ENCODE data around the gene TPPP2. TPM values are rescaled to one million over a fixed set of nuclear protein-coding genes. Genes with fewer than 3 reads are reported as not detected.

The TPPP2 gene
- total and polyA plus RNA-seq, 10 of the 15 experiments (the other 5 are each of a cell fraction or from before 2014, with no cell fraction given) = not detected

DNA sequence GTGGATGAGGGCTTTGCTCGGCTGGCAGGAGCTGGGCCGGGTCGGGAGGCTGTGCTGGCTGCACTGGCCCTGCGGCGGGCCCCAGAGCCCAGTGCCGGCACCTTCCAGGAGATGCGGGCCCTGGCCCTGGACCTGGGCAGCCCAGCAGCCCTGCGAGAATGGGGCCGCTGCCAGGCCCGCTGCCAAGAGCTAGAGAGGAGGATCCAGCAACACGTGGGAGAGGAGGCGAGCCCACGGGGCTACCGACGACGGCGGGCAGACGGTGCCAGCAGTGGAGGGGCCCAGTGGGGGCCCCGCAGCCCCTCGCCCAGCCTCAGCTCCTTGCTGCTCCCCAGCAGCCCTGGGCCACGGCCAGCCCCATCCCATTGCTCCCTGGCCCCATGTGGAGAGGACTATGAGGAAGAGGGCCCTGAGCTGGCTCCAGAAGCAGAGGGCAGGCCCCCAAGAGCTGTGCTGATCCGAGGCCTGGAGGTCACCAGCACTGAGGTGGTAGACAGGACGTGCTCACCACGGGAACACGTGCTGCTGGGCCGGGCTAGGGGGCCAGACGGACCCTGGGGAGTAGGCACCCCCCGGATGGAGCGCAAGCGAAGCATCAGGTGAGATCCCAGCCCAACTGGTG lies 51.6 kb downstream of the TPPP2 start:
- CTCF ChIA-PET = interaction anchor here (1.5 to 2.2 kb wide), 2 partner anchors 14 to 66 kb away, joined by 4 to 5 read pairs; no protein-coding TSS in a partner anchor
- Histone ChIP-seq H3K9ac (ENCODE audit: control insufficient read depth, insufficient read depth, low read length) (no peak overlapping the region), H3K79me2 (ENCODE audit: control insufficient read depth, insufficient read depth, low read length) (no peaks in the 10 kb centered on the region), H3K9me3 (replicated peaks; ENCODE audit: control insufficient read depth, insufficient read depth, low read length) (no peaks in the 10 kb centered on the region), H3K36me3 (ENCODE audit: control insufficient read depth in 2 of 2, insufficient read depth in 2 of 2, low read length in 1 of 2) (no peaks in the 10 kb centered on the region), H4K20me1 (ENCODE audit: control insufficient read depth, insufficient read depth) (no peaks in the 10 kb centered on the region), H3K27me3 (replicated peaks in 1 of 2; ENCODE audit: control insufficient read depth in 2 of 2, insufficient read depth in 2 of 2, low read length in 1 of 2) (peaks cover 0 to 3% of the 10 kb centered on the region in 2 experiments; a peak in 1 of 4 replicates), H3K4me2 (ENCODE audit: control insufficient read depth, insufficient read depth) (no peak overlapping the region), H2AFZ (ENCODE audit: control insufficient read depth, low read depth, low read length) (no peak overlapping the region), H3K27ac (ENCODE audit: control insufficient read depth, insufficient read depth) (no peak overlapping the region), H3K4me3 (no peak overlapping the region), H3K4me1 (ENCODE audit: control insufficient read depth, insufficient read depth, low read length) (no peaks in the 10 kb centered on the region)
- SMC1A ChIA-PET (ENCODE audit: uncharacterized antibody, unreplicated experiment) = no interaction called here
- in situ Hi-C loops (cut with MboI) = no loop called here
- POLR2A ChIA-PET = interaction anchor here (1.2 kb wide), 1 partner anchor 11 kb away, joined by 3 read pairs; no protein-coding TSS in a partner anchor
- intact Hi-C loops (cut with micrococcal nuclease; ENCODE audit: unreplicated experiment) = no loop called here
- TF ChIP-seq TCF12 (IDR thresholded peaks at IDR 0.05; ENCODE audit: low read depth, low read length) = no peak
- TF ChIP-seq, protein P1, sequence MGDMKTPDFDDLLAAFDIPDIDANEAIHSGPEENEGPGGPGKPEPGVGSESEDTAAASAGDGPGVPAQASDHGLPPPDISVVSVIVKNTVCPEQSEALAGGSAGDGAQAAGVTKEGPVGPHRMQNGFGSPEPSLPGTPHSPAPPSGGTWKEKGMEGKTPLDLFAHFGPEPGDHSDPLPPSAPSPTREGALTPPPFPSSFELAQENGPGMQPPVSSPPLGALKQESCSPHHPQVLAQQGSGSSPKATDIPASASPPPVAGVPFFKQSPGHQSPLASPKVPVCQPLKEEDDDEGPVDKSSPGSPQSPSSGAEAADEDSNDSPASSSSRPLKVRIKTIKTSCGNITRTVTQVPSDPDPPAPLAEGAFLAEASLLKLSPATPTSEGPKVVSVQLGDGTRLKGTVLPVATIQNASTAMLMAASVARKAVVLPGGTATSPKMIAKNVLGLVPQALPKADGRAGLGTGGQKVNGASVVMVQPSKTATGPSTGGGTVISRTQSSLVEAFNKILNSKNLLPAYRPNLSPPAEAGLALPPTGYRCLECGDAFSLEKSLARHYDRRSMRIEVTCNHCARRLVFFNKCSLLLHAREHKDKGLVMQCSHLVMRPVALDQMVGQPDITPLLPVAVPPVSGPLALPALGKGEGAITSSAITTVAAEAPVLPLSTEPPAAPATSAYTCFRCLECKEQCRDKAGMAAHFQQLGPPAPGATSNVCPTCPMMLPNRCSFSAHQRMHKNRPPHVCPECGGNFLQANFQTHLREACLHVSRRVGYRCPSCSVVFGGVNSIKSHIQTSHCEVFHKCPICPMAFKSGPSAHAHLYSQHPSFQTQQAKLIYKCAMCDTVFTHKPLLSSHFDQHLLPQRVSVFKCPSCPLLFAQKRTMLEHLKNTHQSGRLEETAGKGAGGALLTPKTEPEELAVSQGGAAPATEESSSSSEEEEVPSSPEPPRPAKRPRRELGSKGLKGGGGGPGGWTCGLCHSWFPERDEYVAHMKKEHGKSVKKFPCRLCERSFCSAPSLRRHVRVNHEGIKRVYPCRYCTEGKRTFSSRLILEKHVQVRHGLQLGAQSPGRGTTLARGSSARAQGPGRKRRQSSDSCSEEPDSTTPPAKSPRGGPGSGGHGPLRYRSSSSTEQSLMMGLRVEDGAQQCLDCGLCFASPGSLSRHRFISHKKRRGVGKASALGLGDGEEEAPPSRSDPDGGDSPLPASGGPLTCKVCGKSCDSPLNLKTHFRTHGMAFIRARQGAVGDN (IDR thresholded peaks at IDR 0.05) = no peak
- TF ChIP-seq CHD4 (IDR thresholded peaks at IDR 0.05) = no peak
- no peak for TF ChIP-seq PML (IDR thresholded peaks at IDR 0.05; ENCODE audit: low read length)
- TF ChIP-seq SMAD5 (IDR thresholded peaks at IDR 0.05; ENCODE audit: low read depth) = no peak
- TF ChIP-seq, protein P2, sequence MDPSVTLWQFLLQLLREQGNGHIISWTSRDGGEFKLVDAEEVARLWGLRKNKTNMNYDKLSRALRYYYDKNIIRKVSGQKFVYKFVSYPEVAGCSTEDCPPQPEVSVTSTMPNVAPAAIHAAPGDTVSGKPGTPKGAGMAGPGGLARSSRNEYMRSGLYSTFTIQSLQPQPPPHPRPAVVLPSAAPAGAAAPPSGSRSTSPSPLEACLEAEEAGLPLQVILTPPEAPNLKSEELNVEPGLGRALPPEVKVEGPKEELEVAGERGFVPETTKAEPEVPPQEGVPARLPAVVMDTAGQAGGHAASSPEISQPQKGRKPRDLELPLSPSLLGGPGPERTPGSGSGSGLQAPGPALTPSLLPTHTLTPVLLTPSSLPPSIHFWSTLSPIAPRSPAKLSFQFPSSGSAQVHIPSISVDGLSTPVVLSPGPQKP (IDR thresholded peaks at IDR 0.05; ENCODE audit: low read depth, low read length) = no peak
- TF ChIP-seq RCOR1 (conservative IDR thresholded peaks at IDR 0.05; ENCODE audit: low read depth, low read length) = no peak
- DNase-seq (ENCODE audit: low read depth, low spot score) (no peak), ATAC-seq (no peak), FAIRE-seq (no peak)
- BruUV-seq (replicated peaks) = no TSS peak
- 44% methylated on average over 30 of the region's 30 CpGs for WGBS (ENCODE audit: insufficient coverage, insufficient replicate concordance, low lambda C conversion rate, missing lambda C conversion rate)
- RAD21 ChIA-PET (ENCODE audit: unreplicated experiment) = interaction anchor here (1.0 kb wide), 1 partner anchor 66 kb away, joined by 3 read pairs; no protein-coding TSS in a partner anchor

Small RNAs within 50 kb of the gene (microRNA-seq; reads per million reads assigned to microRNA genes)
- gene MIR6717 = not detected

Other genes starting within 250 kb of the TPPP2 start
Only the 7 nearest of the 16 such genes appear.
- 106 and 109 TPM in 2 replicates for gene METTL17, start 40.2 kb upstream of the TPPP2 start, total RNA-seq (2014; rRNA removed)
- gene METTL17, start 40.2 kb upstream of the TPPP2 start, total RNA-seq (2014; rRNA removed; fragmentation: Illumina TruSeq; extraction: Trizol) = 70.4 and 70.8 TPM in 2 replicates
- 78.1 and 85.3 TPM in 2 replicates for gene METTL17, start 40.2 kb upstream of the TPPP2 start, total RNA-seq (2021)
- 110 and 130 TPM in 2 replicates for gene METTL17, start 40.2 kb upstream of the TPPP2 start, polyA plus RNA-seq (2011; rRNA removed)
- gene METTL17, start 40.2 kb upstream of the TPPP2 start, polyA plus RNA-seq (2014; fragmentation: Illumina TruSeq; extraction: Trizol) = 94.9 and 99.1 TPM in 2 replicates
- 10 to 100 TPM; 86.8 to 95.4 TPM for gene METTL17, start 40.2 kb upstream of the TPPP2 start, polyA plus RNA-seq (2014; fragmentation: Nextera tagmentation; extraction: Ambion mirVana)
- gene METTL17, start 40.2 kb upstream of the TPPP2 start, polyA plus RNA-seq (2014; rRNA removed) = 122 and 129 TPM in 2 replicates
- gene METTL17, start 40.2 kb upstream of the TPPP2 start, polyA plus RNA-seq (2016; fragmentation: Nextera tagmentation; extraction: Ambion mirVana) = 100 to 1,000 TPM in 1 of 2 experiments, 10 to 100 TPM in 1; 99.6 to 110 TPM
- not detected in 2 replicates for gene SLC39A2, start 30.9 kb upstream of the TPPP2 start, total RNA-seq (2014; rRNA removed)
- not detected in 2 replicates for gene SLC39A2, start 30.9 kb upstream of the TPPP2 start, total RNA-seq (2014; rRNA removed; fragmentation: Illumina TruSeq; extraction: Trizol)
- gene SLC39A2, start 30.9 kb upstream of the TPPP2 start, total RNA-seq (2021) = not detected in 2 replicates
- gene SLC39A2, start 30.9 kb upstream of the TPPP2 start, polyA plus RNA-seq (2011; rRNA removed) = 0.11 and 0.13 TPM in 2 replicates
- gene SLC39A2, start 30.9 kb upstream of the TPPP2 start, polyA plus RNA-seq (2014; fragmentation: Illumina TruSeq; extraction: Trizol) = 0.10 and 0.17 TPM in 2 replicates
- gene SLC39A2, start 30.9 kb upstream of the TPPP2 start, polyA plus RNA-seq (2014; fragmentation: Nextera tagmentation; extraction: Ambion mirVana) = not detected
- gene SLC39A2, start 30.9 kb upstream of the TPPP2 start, polyA plus RNA-seq (2014; rRNA removed) = 0.06 and 0.11 TPM in 2 replicates
- gene SLC39A2, start 30.9 kb upstream of the TPPP2 start, polyA plus RNA-seq (2016; fragmentation: Nextera tagmentation; extraction: Ambion mirVana) = under 1 TPM in 1 of 2 experiments, not detected in 1; 0.14 TPM
- gene NDRG2, start 5.2 kb upstream of the TPPP2 start, total RNA-seq (2014; rRNA removed) = not detected in 2 replicates
- gene NDRG2, start 5.2 kb upstream of the TPPP2 start, total RNA-seq (2014; rRNA removed; fragmentation: Illumina TruSeq; extraction: Trizol) = not detected in 2 replicates
- gene NDRG2, start 5.2 kb upstream of the TPPP2 start, total RNA-seq (2021) = 0.49 and 0.56 TPM in 2 replicates
- gene NDRG2, start 5.2 kb upstream of the TPPP2 start, polyA plus RNA-seq (2011; rRNA removed) = not detected in 2 replicates
- not detected in 2 replicates for gene NDRG2, start 5.2 kb upstream of the TPPP2 start, polyA plus RNA-seq (2014; fragmentation: Illumina TruSeq; extraction: Trizol)
- gene NDRG2, start 5.2 kb upstream of the TPPP2 start, polyA plus RNA-seq (2014; fragmentation: Nextera tagmentation; extraction: Ambion mirVana) = not detected
- not detected in 2 replicates for gene NDRG2, start 5.2 kb upstream of the TPPP2 start, polyA plus RNA-seq (2014; rRNA removed)
- under 1 TPM in 1 of 2 experiments, not detected in 1; 0.15 TPM for gene NDRG2, start 5.2 kb upstream of the TPPP2 start, polyA plus RNA-seq (2016; fragmentation: Nextera tagmentation; extraction: Ambion mirVana)
- not detected in 2 replicates for gene RNASE13, start 4.6 kb downstream of the TPPP2 start, total RNA-seq (2014; rRNA removed)
- not detected in 2 replicates for gene RNASE13, start 4.6 kb downstream of the TPPP2 start, total RNA-seq (2014; rRNA removed; fragmentation: Illumina TruSeq; extraction: Trizol)
- gene RNASE13, start 4.6 kb downstream of the TPPP2 start, total RNA-seq (2021) = not detected in 2 replicates
- not detected in 2 replicates for gene RNASE13, start 4.6 kb downstream of the TPPP2 start, polyA plus RNA-seq (2011; rRNA removed)
- gene RNASE13, start 4.6 kb downstream of the TPPP2 start, polyA plus RNA-seq (2014; fragmentation: Illumina TruSeq; extraction: Trizol) = not detected in 2 replicates
- not detected for gene RNASE13, start 4.6 kb downstream of the TPPP2 start, polyA plus RNA-seq (2014; fragmentation: Nextera tagmentation; extraction: Ambion mirVana)
- not detected in 2 replicates for gene RNASE13, start 4.6 kb downstream of the TPPP2 start, polyA plus RNA-seq (2014; rRNA removed)
- gene RNASE13, start 4.6 kb downstream of the TPPP2 start, polyA plus RNA-seq (2016; fragmentation: Nextera tagmentation; extraction: Ambion mirVana) = not detected
- not detected in 2 replicates for gene RNASE7, start 12.1 kb downstream of the TPPP2 start, total RNA-seq (2014; rRNA removed)
- not detected in 2 replicates for gene RNASE7, start 12.1 kb downstream of the TPPP2 start, total RNA-seq (2014; rRNA removed; fragmentation: Illumina TruSeq; extraction: Trizol)
- not detected in 2 replicates for gene RNASE7, start 12.1 kb downstream of the TPPP2 start, total RNA-seq (2021)
- gene RNASE7, start 12.1 kb downstream of the TPPP2 start, polyA plus RNA-seq (2011; rRNA removed) = not detected in 2 replicates
- gene RNASE7, start 12.1 kb downstream of the TPPP2 start, polyA plus RNA-seq (2014; fragmentation: Illumina TruSeq; extraction: Trizol) = not detected in 2 replicates
- gene RNASE7, start 12.1 kb downstream of the TPPP2 start, polyA plus RNA-seq (2014; fragmentation: Nextera tagmentation; extraction: Ambion mirVana) = not detected
- gene RNASE7, start 12.1 kb downstream of the TPPP2 start, polyA plus RNA-seq (2014; rRNA removed) = not detected in 2 replicates
- gene RNASE7, start 12.1 kb downstream of the TPPP2 start, polyA plus RNA-seq (2016; fragmentation: Nextera tagmentation; extraction: Ambion mirVana) = not detected
- gene RNASE8, start 27.6 kb downstream of the TPPP2 start, total RNA-seq (2014; rRNA removed) = not detected in 2 replicates
- not detected in 2 replicates for gene RNASE8, start 27.6 kb downstream of the TPPP2 start, total RNA-seq (2014; rRNA removed; fragmentation: Illumina TruSeq; extraction: Trizol)
- gene RNASE8, start 27.6 kb downstream of the TPPP2 start, total RNA-seq (2021) = not detected in 2 replicates
- gene RNASE8, start 27.6 kb downstream of the TPPP2 start, polyA plus RNA-seq (2011; rRNA removed) = not detected in 2 replicates
- not detected in 2 replicates for gene RNASE8, start 27.6 kb downstream of the TPPP2 start, polyA plus RNA-seq (2014; fragmentation: Illumina TruSeq; extraction: Trizol)
- gene RNASE8, start 27.6 kb downstream of the TPPP2 start, polyA plus RNA-seq (2014; fragmentation: Nextera tagmentation; extraction: Ambion mirVana) = not detected
- gene RNASE8, start 27.6 kb downstream of the TPPP2 start, polyA plus RNA-seq (2014; rRNA removed) = not detected in 2 replicates
- not detected for gene RNASE8, start 27.6 kb downstream of the TPPP2 start, polyA plus RNA-seq (2016; fragmentation: Nextera tagmentation; extraction: Ambion mirVana)
- 0.05 and 0.06 TPM in 2 replicates for gene ARHGEF40, start 40.1 kb downstream of the TPPP2 start, total RNA-seq (2014; rRNA removed)
- 0.04 TPM in 1 of 2 replicates, not detected in the other for gene ARHGEF40, start 40.1 kb downstream of the TPPP2 start, total RNA-seq (2014; rRNA removed; fragmentation: Illumina TruSeq; extraction: Trizol)
- 0.31 and 0.35 TPM in 2 replicates for gene ARHGEF40, start 40.1 kb downstream of the TPPP2 start, total RNA-seq (2021)
- 0.12 and 0.26 TPM in 2 replicates for gene ARHGEF40, start 40.1 kb downstream of the TPPP2 start, polyA plus RNA-seq (2011; rRNA removed)
- gene ARHGEF40, start 40.1 kb downstream of the TPPP2 start, polyA plus RNA-seq (2014; fragmentation: Illumina TruSeq; extraction: Trizol) = 0.03 TPM in 1 of 2 replicates, not detected in the other
- not detected for gene ARHGEF40, start 40.1 kb downstream of the TPPP2 start, polyA plus RNA-seq (2014; fragmentation: Nextera tagmentation; extraction: Ambion mirVana)
- gene ARHGEF40, start 40.1 kb downstream of the TPPP2 start, polyA plus RNA-seq (2014; rRNA removed) = 0.03 and 0.04 TPM in 2 replicates
- under 1 TPM; 0.11 to 0.25 TPM for gene ARHGEF40, start 40.1 kb downstream of the TPPP2 start, polyA plus RNA-seq (2016; fragmentation: Nextera tagmentation; extraction: Ambion mirVana)

All from GM12878 (cell line).